HL-60 (cell line): Measurements from ENCODE around the gene FAM13C.

Source experiments
- DNase-seq, 2 experiments: peaks; one replicate each; pipeline ENCODE4 v3.0.0-alpha.2; 2010 to 2020; ENCODE audit warnings: low read depth in 1 of 2, low spot score in 1 of 2
- H3K27ac ChIP-seq: fragments of 250-450 bp; sonication (Bioruptor Pico); replicated peaks from 2 replicates; pipeline ENCODE4 v1.5.1; 2020; ENCODE audit warnings: mild to moderate bottlenecking, moderate library complexity
- H3K27me3 ChIP-seq: fragments of 250-450 bp; sonication (Bioruptor Pico); 2 replicates; pipeline ENCODE4 v1.5.1; 2021; ENCODE audit warnings: mild to moderate bottlenecking, moderate library complexity; ENCODE audit not compliant: insufficient read depth, poor library complexity, severe bottlenecking
- H3K4me3 ChIP-seq: replicated peaks from 2 replicates; pipeline ENCODE4 v1.5.1; 2011; ENCODE audit warnings: mild to moderate bottlenecking, control low read depth, low read length; ENCODE audit not compliant: insufficient read depth
- CTCF ChIP-seq: IDR thresholded peaks from one replicate; pipeline ENCODE4 v1.5.1; 2011; ENCODE audit warnings: low read length, control low read depth, inconsistent platforms; ENCODE audit not compliant: insufficient read depth
- GABPA ChIP-seq: IDR thresholded peaks from 2 replicates; pipeline ENCODE4 v1.6.1; 2012; ENCODE audit warnings: low read depth
- POLR2AphosphoS5 ChIP-seq: IDR thresholded peaks from 2 replicates; pipeline ENCODE4 v1.6.1; 2012; ENCODE audit warnings: low read depth
- REST ChIP-seq: IDR thresholded peaks from 2 replicates; pipeline ENCODE4 v1.6.1; 2012; ENCODE audit warnings: low read depth; ENCODE audit not compliant: insufficient replicate concordance
- SPI1 ChIP-seq: IDR thresholded peaks from 2 replicates; pipeline ENCODE4 v1.6.1; 2012; ENCODE audit warnings: low read depth, mild to moderate bottlenecking, borderline replicate concordance

FAM13C gene

GRCh38 chr10:59325116-59325515 lies 37.2 kb downstream of the FAM13C start:
- no peak for DNase-seq
- Histone ChIP-seq H3K4me3 (no peak overlapping the region), H3K27me3 (no peaks in the 10 kb centered on the region), H3K27ac (no peak overlapping the region)
- TF ChIP-seq POLR2AphosphoS5, result no peak

- H3K4me3 ChIP-seq, result no peak overlapping the region
- TF ChIP-seq POLR2AphosphoS5 (no peak), GABPA (no peak), CTCF (no peak), SPI1 (no peak), REST (no peak)
- H3K27me3 ChIP-seq, result no peaks in the 10 kb centered on the region
- DNase-seq, result no peak
- no peak overlapping the region for H3K27ac ChIP-seq
Observed at GRCh38 chr10:59324597-59324996, 37.8 kb downstream of the FAM13C start.

- no peak overlapping the region for H3K27ac ChIP-seq
- H3K4me3 ChIP-seq, result no peak overlapping the region
- H3K27me3 ChIP-seq, result no peaks in the 10 kb centered on the region
- DNase-seq, result no peak
- TF ChIP-seq SPI1 (no peak), REST (no peak), CTCF (no peak), POLR2AphosphoS5 (no peak), GABPA (no peak)
Observed at GRCh38 chr10:59323831-59324401, 38.4 kb downstream of the FAM13C start.

GRCh38 chr10:59323036-59323459 lies 39.3 kb downstream of the FAM13C start:
- H3K27ac ChIP-seq, result no peak overlapping the region
- TF ChIP-seq REST, result no peak
- no peak for TF ChIP-seq SPI1
- TF ChIP-seq CTCF, result no peak
- no peak for TF ChIP-seq POLR2AphosphoS5
- TF ChIP-seq GABPA, result no peak
- DNase-seq, result no peak
- H3K27me3 ChIP-seq, result no peaks in the 10 kb centered on the region
- no peak overlapping the region for H3K4me3 ChIP-seq
